GM12873 (cell line): Measurements from ENCODE around the gene CFDP1.

Experiments used
- CTCF ChIP-seq: IDR thresholded peaks from 2 replicates; pipeline ENCODE4 v1.5.1; 2012; ENCODE audit warnings: low read depth, mild to moderate bottlenecking, moderate library complexity, low read length, control low read depth; ENCODE audit not compliant: insufficient read depth; ENCODE audit errors: missing control alignments

The CFDP1 gene

GRCh38 chr16:75329943-75330342 is 103.4 kb downstream of the CFDP1 start:
- no peak for TF ChIP-seq CTCF

GRCh38 chr16:75326333-75326732 is 107.0 kb downstream of the CFDP1 start:
- no peak for TF ChIP-seq CTCF

- no peak for TF ChIP-seq CTCF
Measured at GRCh38 chr16:75323933-75324332, 109.4 kb downstream of the CFDP1 start.

GRCh38 chr16:75323198-75323597 is 110.1 kb downstream of the CFDP1 start:
- no peak for TF ChIP-seq CTCF

- no peak for TF ChIP-seq CTCF
Measured at GRCh38 chr16:75322740-75323139, 110.6 kb downstream of the CFDP1 start.

GRCh38 chr16:75320435-75320834 is 112.9 kb downstream of the CFDP1 start:
- no peak for TF ChIP-seq CTCF

- TF ChIP-seq CTCF, result no peak
Measured at GRCh38 chr16:75319513-75320411, 113.5 kb downstream of the CFDP1 start.
